OCI-LY7 (cell line): ENCODE measurements around the gene CEP131.

Experiments
- CTCF ChIP-seq: fragments of 200-600 bp; sonication (generic); conservative IDR thresholded peaks from 2 replicates; pipeline ENCODE4 v1.5.1; 2014; ENCODE audit warnings: mild to moderate bottlenecking, antibody characterized with exemption, low read length, moderate library complexity, mixed read lengths
- EZH2phosphoT487 ChIP-seq: fragments of 200-600 bp; sonication (generic); IDR thresholded peaks from 2 replicates; pipeline ENCODE4 v1.6.1; 2018; ENCODE audit warnings: low read depth, borderline replicate concordance, mild to moderate bottlenecking, mixed run types, antibody characterized with exemption, low read length, moderate library complexity, mixed read lengths

DNA sequence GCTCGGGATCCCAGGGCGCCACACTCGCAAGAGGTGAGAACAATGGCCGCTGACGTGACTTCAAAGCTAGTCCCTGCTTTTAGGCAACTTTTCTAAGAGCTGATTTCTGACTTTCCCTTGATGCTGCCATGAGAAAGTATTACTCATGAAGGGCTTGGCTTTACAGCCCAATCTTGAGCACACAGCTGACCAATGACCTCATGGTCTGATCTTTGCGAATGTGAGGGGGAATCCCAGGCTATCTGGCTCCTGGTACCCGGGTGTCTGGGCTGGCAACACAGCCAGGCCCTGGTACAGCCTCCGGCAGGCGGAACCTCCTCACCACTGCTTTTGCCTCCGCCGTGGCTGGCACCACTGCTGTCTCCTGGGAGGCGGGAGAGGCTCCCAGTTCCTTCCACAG, 33.9 kb upstream of the CEP131 start:
- TF ChIP-seq CTCF (no peak), EZH2phosphoT487 (no peak)
